GM12878 (cell line): ENCODE measurements around the gene CXorf38. TPM values are rescaled to one million over a fixed set of nuclear protein-coding genes. Genes with fewer than 3 reads are reported as not detected.

ENCODE experiments used
- ATAC-seq: fragments of 200-7000 bp; cut with Tn5 transposase; 3 replicates; pipeline ENCODE4 v1.9.1; 2020; ENCODE audit warnings: mild to moderate bottlenecking, moderate library complexity
- BruUV-seq: library from RNA; stranded (reverse); fragments of 400-500 nt; replicated peaks from 2 replicates; lab custom pipeline; 2021; lab: Mats Ljungman, UMichigan
- CTCF ChIA-PET: fragments of 300-600 bp; sonication (Branson Sonifier 250); formaldehyde crosslinking; extraction: SDS; loops from one replicate; lab custom pipeline; 2021; ENCODE audit warnings: inconsistent platforms; lab: Yijun Ruan, JAX
- POLR2A ChIA-PET: fragments of 350-600 bp; formaldehyde crosslinking; extraction: SDS; loops from one replicate; lab custom pipeline; 2021; ENCODE audit warnings: inconsistent platforms; lab: Charles Lee
- RAD21 ChIA-PET: fragments of 300-600 bp; sonication (Branson Sonifier 250); formaldehyde crosslinking; loops from one replicate; lab custom pipeline; 2023; ENCODE audit warnings: antibody characterized with exemption; ENCODE audit not compliant: unreplicated experiment; lab: Charles Lee
- SMC1A ChIA-PET: fragments of 300-600 bp; sonication (Branson Sonifier 250); formaldehyde crosslinking; loops from one replicate; lab custom pipeline; 2023; ENCODE audit not compliant: unreplicated experiment, uncharacterized antibody; lab: Charles Lee
- DNase-seq: peaks from one replicate; pipeline ENCODE4 v3.0.0-alpha.2; 2011; ENCODE audit warnings: low read depth, low spot score
- FAIRE-seq: peaks from 3 replicates; lab custom pipeline; 2011; peaks lifted over from hg19 to GRCh38; lab: Jason Lieb, UNC
- H2AFZ ChIP-seq: 2 replicates; pipeline ENCODE4 v1.6.0; 2011; ENCODE audit warnings: low read depth, low read length, control low read depth; ENCODE audit not compliant: control insufficient read depth
- H3K27ac ChIP-seq: 2 replicates; pipeline ENCODE4 v1.5.1; 2011; ENCODE audit warnings: control low read depth; ENCODE audit not compliant: control insufficient read depth, insufficient read depth
- H3K27me3 ChIP-seq, 2 experiments: replicated peaks in 1 of 2; 2 replicates each; pipeline versions ENCODE4 v1.6.0 to v1.6.1; 2011; ENCODE audit warnings: low read length in 1 of 2; ENCODE audit not compliant: control insufficient read depth in 2 of 2, insufficient read depth in 2 of 2
- H3K36me3 ChIP-seq, 2 experiments: 2 replicates each; pipeline ENCODE4 v1.5.1; 2011; ENCODE audit warnings: low read length in 1 of 2; ENCODE audit not compliant: control insufficient read depth in 2 of 2, insufficient read depth in 2 of 2
- H3K4me1 ChIP-seq: 2 replicates; pipeline ENCODE4 v1.6.1; 2011; ENCODE audit warnings: mild to moderate bottlenecking, low read length, moderate library complexity, mixed read lengths; ENCODE audit not compliant: control insufficient read depth, insufficient read depth
- H3K4me2 ChIP-seq: 2 replicates; pipeline ENCODE4 v1.6.0; 2011; ENCODE audit warnings: control low read depth; ENCODE audit not compliant: control insufficient read depth, insufficient read depth
- H3K4me3 ChIP-seq: fragments of 200-600 bp; sonication (generic); 2 replicates; pipeline ENCODE4 v1.5.1; 2016
- H3K79me2 ChIP-seq: 2 replicates; pipeline ENCODE4 v1.6.0; 2011; ENCODE audit warnings: low read length; ENCODE audit not compliant: control insufficient read depth, insufficient read depth
- H3K9ac ChIP-seq: 2 replicates; pipeline ENCODE4 v1.8.0; 2011; ENCODE audit warnings: low read length, control low read depth, mixed read lengths; ENCODE audit not compliant: control insufficient read depth, insufficient read depth
- H3K9me3 ChIP-seq: replicated peaks from 3 replicates; pipeline ENCODE4 v1.5.1; 2011; ENCODE audit warnings: mild to moderate bottlenecking, low read length; ENCODE audit not compliant: control insufficient read depth, insufficient read depth
- H4K20me1 ChIP-seq: 2 replicates; pipeline ENCODE4 v1.6.0; 2011; ENCODE audit not compliant: control insufficient read depth, insufficient read depth
- CREB1 ChIP-seq: IDR thresholded peaks from 2 replicates; pipeline ENCODE4 v1.6.1; 2012; ENCODE audit warnings: low read depth, mild to moderate bottlenecking, inconsistent platforms
- NR2C1 ChIP-seq: fragments of 450-650 bp; IDR thresholded peaks from 2 replicates; pipeline ENCODE4 v1.6.1; 2017; ENCODE audit warnings: antibody characterized with exemption, mild to moderate bottlenecking, moderate library complexity
- SMARCA5 ChIP-seq: fragments of 450-650 bp; IDR thresholded peaks from 2 replicates; pipeline ENCODE4 v1.6.1; 2017; ENCODE audit warnings: mild to moderate bottlenecking
- WGBS: methylation state at CpG from one replicate; pipeline ENCODE4 v1.1.6; 2016; ENCODE audit warnings: low lambda C conversion rate; ENCODE audit not compliant: insufficient replicate concordance, insufficient coverage; ENCODE audit errors: missing lambda C conversion rate; 5-methylcytosine and 5-hydroxymethylcytosine counted together
- in situ Hi-C: fragments of 300-500 bp; cut with MboI; formaldehyde crosslinking; loops from 9 replicates; pipeline ENCODE4 v1.14.3; 2018; ENCODE audit warnings: mixed read lengths
- intact Hi-C: fragments of 100-400 bp; cut with micrococcal nuclease; formaldehyde crosslinking; loops from one replicate; pipeline ENCODE4 v1.14.2; 2022; ENCODE audit not compliant: unreplicated experiment
- polyA plus RNA-seq, 11 experiments: library from polyadenylated mRNA; depleted of rRNA in 4 of 11; unstranded in 6 of 11; stranded (reverse) in 5 of 11; fragments of >200 nt; fragmentation: Nextera tagmentation in 4 of 11; fragmentation: Illumina TruSeq in 1 of 11; extraction: Ambion mirVana in 4 of 11; extraction: Trizol in 1 of 11; gene quantifications; 1 replicate in 1 of 11; 2 replicates in 10 of 11; pipeline versions ENCODE4 v1.2.1 to v1.2.3, GENCODE V29; 2011 to 2016; ENCODE audit warnings: inconsistent platforms in 2 of 11, missing spikeins in 2 of 11, low read depth in 1 of 11
- total RNA-seq, 4 experiments: library from RNA; depleted of rRNA in 3 of 4; stranded (reverse); fragments of >200 nt in 3 of 4; fragmentation: Illumina TruSeq in 1 of 4; extraction: Trizol in 1 of 4; gene quantifications; 2 replicates each; pipeline versions ENCODE4 v1.2.1 to v1.2.3, GENCODE V29; 2013 to 2021
- TF ChIP-seq, protein P1 (sequence below): fragments of 450-650 bp; IDR thresholded peaks from 2 replicates; pipeline ENCODE4 v1.6.1; 2017; ENCODE audit warnings: mild to moderate bottlenecking, moderate library complexity

CXorf38 gene
- total and polyA plus RNA-seq, 10 of the 15 experiments (the other 5 are each of a cell fraction or from before 2014, with no cell fraction given): 2.2 to 50.1 (median 18.8) TPM

DNA sequence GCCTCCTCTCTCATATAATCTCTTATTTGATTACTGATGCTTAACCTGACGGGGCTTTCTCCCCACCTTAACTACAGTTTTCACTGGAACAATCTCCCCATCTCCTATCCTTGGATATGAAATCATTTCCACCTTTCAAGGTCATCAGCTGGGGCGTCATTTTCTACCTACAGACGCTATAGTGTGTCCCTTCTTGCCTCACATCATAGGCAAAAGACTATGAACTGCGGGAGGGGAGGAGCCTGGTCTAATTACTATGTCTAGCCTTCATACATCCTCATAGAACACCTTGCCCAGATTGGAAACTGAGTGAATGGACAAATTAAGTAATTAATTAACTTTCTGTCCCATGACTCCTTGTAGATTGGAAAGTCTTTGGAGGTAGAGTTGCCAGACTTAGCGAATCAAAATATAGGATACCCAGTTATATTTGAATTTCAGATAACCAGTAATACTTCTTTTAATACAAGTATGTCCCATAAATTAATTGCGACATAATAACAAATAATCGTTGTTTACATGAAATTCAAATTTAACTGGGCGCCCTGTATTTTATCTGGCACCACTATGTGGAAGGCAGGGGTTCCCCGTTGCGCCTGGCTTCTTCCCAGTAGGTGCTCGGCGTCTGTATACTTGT, 67.3 kb downstream of the CXorf38 start:
- DNase-seq: no peak
- Histone ChIP-seq H3K4me1 (no peaks in the 10 kb centered on the region), H3K27ac (peak overlapping the region; percentile 62; the same call in 1 of the 2 replicates), H3K36me3 (no peaks in the 10 kb centered on the region), H4K20me1 (no peaks in the 10 kb centered on the region), H3K9ac (peak overlapping the region; percentile 47), H3K4me3 (peak overlapping the region; percentile 62), H3K79me2 (peaks cover 27% of the 10 kb centered on the region), H2AFZ (peak overlapping the region; percentile 91), H3K27me3 (no peaks in the 10 kb centered on the region), H3K4me2 (no peak overlapping the region; the same call in 1 of the 2 replicates), H3K9me3 (no peaks in the 10 kb centered on the region; the same call in 2 of the 3 replicates)
- no TSS peak for BruUV-seq
- no peak for FAIRE-seq
- intact Hi-C loops: no loop called here
- POLR2A ChIA-PET: interaction anchor here (2.0 kb wide), 1 partner anchor 10 kb away, joined by 7 read pairs; no protein-coding TSS in a partner anchor
- TF ChIP-seq CREB1 (peak; percentile 51; the same call in 1 of the 2 replicates), NR2C1 (no peak), SMARCA5 (no peak)
- TF ChIP-seq, protein P1, sequence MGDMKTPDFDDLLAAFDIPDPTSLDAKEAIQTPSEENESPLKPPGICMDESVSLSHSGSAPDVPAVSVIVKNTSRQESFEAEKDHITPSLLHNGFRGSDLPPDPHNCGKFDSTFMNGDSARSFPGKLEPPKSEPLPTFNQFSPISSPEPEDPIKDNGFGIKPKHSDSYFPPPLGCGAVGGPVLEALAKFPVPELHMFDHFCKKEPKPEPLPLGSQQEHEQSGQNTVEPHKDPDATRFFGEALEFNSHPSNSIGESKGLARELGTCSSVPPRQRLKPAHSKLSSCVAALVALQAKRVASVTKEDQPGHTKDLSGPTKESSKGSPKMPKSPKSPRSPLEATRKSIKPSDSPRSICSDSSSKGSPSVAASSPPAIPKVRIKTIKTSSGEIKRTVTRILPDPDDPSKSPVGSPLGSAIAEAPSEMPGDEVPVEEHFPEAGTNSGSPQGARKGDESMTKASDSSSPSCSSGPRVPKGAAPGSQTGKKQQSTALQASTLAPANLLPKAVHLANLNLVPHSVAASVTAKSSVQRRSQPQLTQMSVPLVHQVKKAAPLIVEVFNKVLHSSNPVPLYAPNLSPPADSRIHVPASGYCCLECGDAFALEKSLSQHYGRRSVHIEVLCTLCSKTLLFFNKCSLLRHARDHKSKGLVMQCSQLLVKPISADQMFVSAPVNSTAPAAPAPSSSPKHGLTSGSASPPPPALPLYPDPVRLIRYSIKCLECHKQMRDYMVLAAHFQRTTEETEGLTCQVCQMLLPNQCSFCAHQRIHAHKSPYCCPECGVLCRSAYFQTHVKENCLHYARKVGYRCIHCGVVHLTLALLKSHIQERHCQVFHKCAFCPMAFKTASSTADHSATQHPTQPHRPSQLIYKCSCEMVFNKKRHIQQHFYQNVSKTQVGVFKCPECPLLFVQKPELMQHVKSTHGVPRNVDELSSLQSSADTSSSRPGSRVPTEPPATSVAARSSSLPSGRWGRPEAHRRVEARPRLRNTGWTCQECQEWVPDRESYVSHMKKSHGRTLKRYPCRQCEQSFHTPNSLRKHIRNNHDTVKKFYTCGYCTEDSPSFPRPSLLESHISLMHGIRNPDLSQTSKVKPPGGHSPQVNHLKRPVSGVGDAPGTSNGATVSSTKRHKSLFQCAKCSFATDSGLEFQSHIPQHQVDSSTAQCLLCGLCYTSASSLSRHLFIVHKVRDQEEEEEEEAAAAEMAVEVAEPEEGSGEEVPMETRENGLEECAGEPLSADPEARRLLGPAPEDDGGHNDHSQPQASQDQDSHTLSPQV: no peak
- peak; percentile 77 for ATAC-seq
- in situ Hi-C loops: no loop called here
- RAD21 ChIA-PET: interaction anchor here (1.2 to 1.7 kb wide), 3 partner anchors 9 to 36 kb away, joined by 4 to 6 read pairs (median 4); no protein-coding TSS in a partner anchor
- SMC1A ChIA-PET: interaction anchor here (1.2 to 2.0 kb wide), 2 partner anchors 10 to 35 kb away, joined by 4 to 9 read pairs; no protein-coding TSS in a partner anchor
- CTCF ChIA-PET: interaction anchor here (0.7 to 2.4 kb wide), 3 partner anchors 9 to 299 kb away, joined by 3 to 8 read pairs (median 3); no protein-coding TSS in a partner anchor
- 26% methylated on average over 12 of the region's 12 CpGs for WGBS
